Mesendoderm (in vitro differentiated cells): ENCODE results near the gene SKI.

Experiments used
- DNase-seq: peaks from one replicate; pipeline ENCODE4 v3.0.0; 2013
- H2AK5ac ChIP-seq: 2 replicates; pipeline ENCODE4 v1.6.1; 2013; ENCODE audit warnings: low read length, inconsistent platforms
- H2BK120ac ChIP-seq: 2 replicates; pipeline ENCODE4 v1.6.1; 2013; ENCODE audit warnings: low read depth, mild to moderate bottlenecking, low read length, moderate library complexity, mixed read lengths
- H2BK15ac ChIP-seq: replicated peaks from 2 replicates; pipeline ENCODE4 v1.6.1; 2013; ENCODE audit warnings: low read depth, mild to moderate bottlenecking, moderate library complexity
- H2BK5ac ChIP-seq: 2 replicates; pipeline ENCODE4 v1.6.1; 2013; ENCODE audit warnings: low read length, inconsistent platforms
- H3K18ac ChIP-seq: 2 replicates; pipeline ENCODE4 v1.6.1; 2013; ENCODE audit warnings: mild to moderate bottlenecking, low read length, mixed read lengths
- H3K23ac ChIP-seq: one replicate; pipeline ENCODE4 v1.6.1; 2013; ENCODE audit warnings: low read length
- H3K27ac ChIP-seq: 2 replicates; pipeline ENCODE4 v1.5.1; 2013; ENCODE audit warnings: low read depth, mild to moderate bottlenecking, inconsistent platforms, low read length, moderate library complexity
- H3K27me3 ChIP-seq: 2 replicates; pipeline ENCODE4 v1.6.1; 2013; ENCODE audit warnings: low read length, control low read depth, mild to moderate bottlenecking, inconsistent platforms; ENCODE audit not compliant: insufficient read depth, poor library complexity
- H3K36me3 ChIP-seq: 2 replicates; pipeline ENCODE4 v1.6.1; 2013; ENCODE audit warnings: low read length, inconsistent platforms; ENCODE audit not compliant: control insufficient read depth, insufficient read depth
- H3K4ac ChIP-seq: one replicate; pipeline ENCODE4 v1.6.1; 2013; ENCODE audit warnings: low read depth, mild to moderate bottlenecking, low read length, moderate library complexity
- H3K4me1 ChIP-seq: 2 replicates; pipeline ENCODE4 v1.6.1; 2013; ENCODE audit warnings: low read depth, low read length, inconsistent platforms; ENCODE audit not compliant: control insufficient read depth
- H3K4me2 ChIP-seq: 2 replicates; pipeline ENCODE4 v1.6.1; 2013; ENCODE audit warnings: low read length
- H3K4me3 ChIP-seq: 2 replicates; pipeline ENCODE4 v1.5.1; 2013; ENCODE audit warnings: mild to moderate bottlenecking, low read length
- H3K56ac ChIP-seq: one replicate; pipeline ENCODE4 v1.6.1; 2013; ENCODE audit warnings: low read length
- H3K79me1 ChIP-seq: 2 replicates; pipeline ENCODE4 v1.6.1; 2013; ENCODE audit warnings: low read length, inconsistent platforms
- H3K79me2 ChIP-seq: 2 replicates; pipeline ENCODE4 v1.6.1; 2013; ENCODE audit warnings: mild to moderate bottlenecking, low read length; ENCODE audit not compliant: control insufficient read depth, insufficient read depth
- H3K9ac ChIP-seq: 2 replicates; pipeline ENCODE4 v1.6.1; 2013; ENCODE audit warnings: low read length, inconsistent platforms
- H4K5ac ChIP-seq: one replicate; pipeline ENCODE4 v1.6.1; 2013; ENCODE audit warnings: low read length
- H4K8ac ChIP-seq: one replicate; pipeline ENCODE4 v1.6.1; 2013; ENCODE audit warnings: low read depth, mild to moderate bottlenecking, control low read depth, low read length, moderate library complexity
- WGBS: extraction: QIAGEN DNeasy Blood & Tissue Kit; methylation state at CpG from one replicate; pipeline ENCODE4 v1.1.7; 2013; ENCODE audit warnings: low lambda C conversion rate, missing lambda C conversion rate; ENCODE audit not compliant: insufficient coverage; ENCODE audit errors: extremely low coverage; 5-methylcytosine and 5-hydroxymethylcytosine counted together

Gene SKI

DNA sequence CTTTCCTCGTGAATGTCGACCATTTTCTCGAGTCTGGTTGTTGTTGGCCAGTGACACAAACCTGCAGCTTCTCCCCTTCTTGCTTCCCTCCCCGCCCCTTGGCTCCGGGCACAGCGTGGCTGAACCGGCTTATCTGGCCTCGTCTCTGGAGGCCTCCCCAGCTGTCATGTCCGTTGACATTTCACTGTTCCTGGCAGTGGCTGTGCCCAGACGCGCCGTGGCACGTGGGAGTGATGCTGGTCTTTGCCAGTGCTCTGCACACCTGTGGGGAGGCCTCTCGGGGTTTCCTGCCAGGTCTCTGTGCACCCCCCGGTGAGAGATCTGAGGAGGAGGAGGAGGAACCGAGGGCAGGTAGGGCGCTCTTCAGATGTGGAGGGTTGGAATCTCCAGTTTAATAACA lies 23.7 kb downstream of the SKI start:
- Histone ChIP-seq H2BK5ac (no peak overlapping the region), H3K4ac (no peak overlapping the region), H3K27ac (no peak overlapping the region), H3K79me2 (peaks cover 98% of the 10 kb centered on the region), H4K5ac (no peak overlapping the region), H4K8ac (no peak overlapping the region), H3K79me1 (peaks cover 50% of the 10 kb centered on the region), H3K4me1 (peaks cover 14% of the 10 kb centered on the region), H3K9ac (no peak overlapping the region), H3K36me3 (no peaks in the 10 kb centered on the region), H3K27me3 (no peaks in the 10 kb centered on the region), H2BK15ac (no peak overlapping the region), H2AK5ac (no peak overlapping the region), H3K4me3 (no peak overlapping the region), H3K4me2 (no peak overlapping the region), H3K56ac (no peak overlapping the region), H3K23ac (no peak overlapping the region), H3K18ac (no peak overlapping the region), H2BK120ac (no peak overlapping the region)
- DNase-seq = no peak
- no CpG with 5 or more reads among the region's 17 CpGs for WGBS

DNA sequence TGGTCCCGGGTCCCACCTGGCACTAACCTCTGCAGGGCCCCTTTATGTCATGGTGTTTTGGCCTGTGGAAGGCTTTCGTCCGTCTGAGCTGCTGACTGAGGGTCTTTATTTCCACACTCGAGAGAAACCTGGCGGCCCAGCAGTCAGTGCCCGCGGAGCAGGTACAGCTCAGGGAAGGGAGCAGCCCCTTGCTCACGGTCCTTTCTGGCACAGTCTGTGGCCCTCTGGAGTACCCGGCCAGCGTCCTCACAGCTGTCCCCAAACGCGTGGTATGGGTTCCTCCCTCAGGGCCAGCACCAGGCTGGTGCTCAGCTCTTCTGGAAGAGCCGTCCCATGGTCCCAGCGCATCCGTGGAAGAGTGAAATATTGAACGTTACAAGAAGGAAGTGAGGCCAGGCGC lies 24.3 kb downstream of the SKI start:
- Histone ChIP-seq H3K4me2 (no peak overlapping the region), H3K4me3 (no peak overlapping the region), H2BK15ac (no peak overlapping the region), H3K27ac (no peak overlapping the region), H3K56ac (no peak overlapping the region), H3K79me2 (peaks cover 99% of the 10 kb centered on the region), H2BK120ac (no peak overlapping the region), H3K23ac (no peak overlapping the region), H3K9ac (no peak overlapping the region), H3K27me3 (no peaks in the 10 kb centered on the region), H4K8ac (no peak overlapping the region), H3K4ac (no peak overlapping the region), H3K36me3 (no peaks in the 10 kb centered on the region), H3K18ac (no peak overlapping the region), H2AK5ac (no peak overlapping the region), H4K5ac (no peak overlapping the region), H3K79me1 (peaks cover 50% of the 10 kb centered on the region), H2BK5ac (no peak overlapping the region), H3K4me1 (peaks cover 13% of the 10 kb centered on the region)
- no peak for DNase-seq
- WGBS = no CpG with 5 or more reads among the region's 17 CpGs

DNA sequence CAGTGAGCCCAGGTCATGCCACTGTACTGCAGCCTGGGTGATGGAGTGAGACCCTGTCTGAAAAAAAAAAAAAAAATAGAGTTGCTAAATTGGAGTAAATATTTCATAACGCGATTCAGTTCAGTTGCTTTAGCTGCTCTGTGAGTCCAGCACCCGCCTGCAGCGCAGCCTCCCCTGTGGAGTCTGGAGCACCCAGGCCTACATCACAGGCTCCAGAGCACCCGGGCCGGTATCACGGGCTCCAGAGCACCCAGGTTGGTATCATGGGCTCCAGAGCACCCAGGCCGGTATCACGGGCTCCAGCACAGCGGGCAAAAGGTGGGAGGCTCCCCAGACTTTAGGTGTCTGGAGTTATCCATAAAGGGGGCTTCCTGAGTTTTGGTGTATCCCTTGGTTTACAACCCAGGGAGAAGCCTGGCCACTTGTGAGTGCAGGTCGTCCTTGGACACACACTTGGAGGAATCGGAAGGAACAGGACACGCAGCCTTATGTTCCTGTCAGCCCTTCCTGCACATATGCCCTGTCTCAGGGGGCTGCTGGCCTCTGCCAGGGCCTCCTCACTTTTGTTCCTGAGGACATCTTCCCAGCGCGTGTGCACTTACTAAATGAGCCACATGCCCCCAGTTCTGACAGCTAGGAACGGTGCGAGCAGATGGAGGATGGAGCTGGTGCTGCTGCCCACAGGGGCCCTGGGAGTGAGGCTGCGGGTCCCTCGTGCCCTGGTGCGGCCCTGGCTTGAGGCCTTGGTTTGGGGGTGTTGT lies 25.1 kb downstream of the SKI start:
- no peak overlapping the region for H3K18ac ChIP-seq
- H3K4ac ChIP-seq = no peak overlapping the region
- no peak overlapping the region for H3K23ac ChIP-seq
- no peak for DNase-seq
- H3K4me2 ChIP-seq = no peak overlapping the region
- H3K4me3 ChIP-seq = no peak overlapping the region
- H3K9ac ChIP-seq = no peak overlapping the region
- no peak overlapping the region for H2AK5ac ChIP-seq
- H3K56ac ChIP-seq = no peak overlapping the region
- H4K8ac ChIP-seq = no peak overlapping the region
- H3K79me1 ChIP-seq = peaks cover 49% of the 10 kb centered on the region
- peaks cover 97% of the 10 kb centered on the region for H3K79me2 ChIP-seq
- H3K27ac ChIP-seq = no peak overlapping the region
- H2BK15ac ChIP-seq = no peak overlapping the region
- no peaks in the 10 kb centered on the region for H3K36me3 ChIP-seq
- peaks cover 8% of the 10 kb centered on the region for H3K4me1 ChIP-seq
- WGBS = no CpG with 5 or more reads among the region's 20 CpGs
- H4K5ac ChIP-seq = no peak overlapping the region
- no peak overlapping the region for H2BK5ac ChIP-seq
- H3K27me3 ChIP-seq = no peaks in the 10 kb centered on the region
- no peak overlapping the region for H2BK120ac ChIP-seq

DNA sequence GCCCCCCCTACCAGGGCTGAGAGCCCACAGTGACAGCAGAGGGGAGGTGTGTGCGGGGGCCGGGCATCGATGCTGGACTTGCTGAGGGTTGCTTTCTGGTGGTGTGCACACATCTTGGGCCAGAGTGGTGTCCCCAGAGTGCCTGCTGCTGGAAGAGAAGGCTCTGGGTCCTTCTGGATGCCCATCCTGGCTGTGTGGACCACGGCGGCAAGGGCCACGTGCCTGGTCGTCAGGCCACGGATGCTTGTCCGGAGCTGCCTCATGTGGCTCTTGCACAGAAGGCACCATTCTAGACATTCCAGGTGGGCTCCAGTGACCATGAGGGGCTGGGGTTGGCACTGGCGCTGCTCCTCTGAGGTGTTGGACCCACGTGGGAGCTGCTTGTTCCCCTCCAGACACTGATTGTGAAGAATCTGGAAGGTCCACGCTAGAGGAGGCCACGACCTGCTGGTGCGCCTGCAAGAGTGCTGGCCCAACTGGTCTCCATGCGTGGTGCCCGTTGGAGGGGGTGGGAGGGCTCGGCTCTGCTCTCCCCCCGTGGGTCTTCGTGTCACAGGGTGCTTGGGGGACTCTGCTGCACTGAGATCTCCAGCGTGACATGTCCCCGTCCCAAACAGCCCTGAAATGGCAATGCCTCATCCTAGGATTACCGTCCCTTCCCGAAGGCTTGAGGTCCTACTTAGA lies 25.8 kb downstream of the SKI start:
- peaks cover 5% of the 10 kb centered on the region for H3K4me1 ChIP-seq

DNA sequence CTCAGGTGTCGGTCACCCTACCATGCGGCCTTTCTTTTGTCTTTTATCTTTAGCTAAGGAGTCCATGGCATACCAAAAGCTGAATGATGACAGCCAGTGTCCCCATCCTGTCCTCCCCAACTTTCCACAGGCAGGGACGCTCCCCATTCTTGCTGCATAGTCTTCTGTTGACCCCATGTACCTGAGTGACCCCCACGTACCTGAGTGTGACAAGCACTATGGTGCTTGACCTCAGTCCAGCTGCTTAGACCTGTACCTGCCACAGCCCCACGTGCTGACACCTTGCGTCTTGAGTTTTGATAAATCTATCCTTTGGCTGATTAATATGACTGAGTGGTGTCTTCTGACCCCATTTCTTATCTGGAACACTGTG lies 26.9 kb downstream of the SKI start:
- H3K4ac ChIP-seq = no peak overlapping the region
- no peak overlapping the region for H4K5ac ChIP-seq
- H3K79me2 ChIP-seq = peaks cover 98% of the 10 kb centered on the region
- no peak overlapping the region for H3K4me2 ChIP-seq
- DNase-seq = no peak
- WGBS = no CpG with 5 or more reads among the region's 6 CpGs
- H3K79me1 ChIP-seq = peaks cover 48% of the 10 kb centered on the region
- H3K27me3 ChIP-seq = no peaks in the 10 kb centered on the region
- H3K9ac ChIP-seq = no peak overlapping the region
- no peak overlapping the region for H3K4me3 ChIP-seq
- H2BK120ac ChIP-seq = no peak overlapping the region
- H2AK5ac ChIP-seq = no peak overlapping the region
- H3K56ac ChIP-seq = no peak overlapping the region
- peaks cover 4% of the 10 kb centered on the region for H3K4me1 ChIP-seq
- no peak overlapping the region for H3K27ac ChIP-seq
- no peak overlapping the region for H4K8ac ChIP-seq
- H2BK5ac ChIP-seq = no peak overlapping the region
- H3K18ac ChIP-seq = no peak overlapping the region
- H3K36me3 ChIP-seq = no peaks in the 10 kb centered on the region
- H3K23ac ChIP-seq = no peak overlapping the region
- no peak overlapping the region for H2BK15ac ChIP-seq

More for the DNA sequence above, 25.8 kb downstream of the SKI start:
- Histone ChIP-seq H4K8ac (no peak overlapping the region), H3K27ac (no peak overlapping the region), H2BK120ac (no peak overlapping the region), H3K36me3 (no peaks in the 10 kb centered on the region), H3K79me2 (peaks cover 97% of the 10 kb centered on the region), H4K5ac (no peak overlapping the region), H2BK5ac (no peak overlapping the region), H3K4me2 (no peak overlapping the region), H3K56ac (no peak overlapping the region), H3K27me3 (no peaks in the 10 kb centered on the region), H2BK15ac (no peak overlapping the region), H3K23ac (no peak overlapping the region), H3K4ac (no peak overlapping the region), H3K18ac (no peak overlapping the region), H3K79me1 (peaks cover 46% of the 10 kb centered on the region), H2AK5ac (no peak overlapping the region), H3K9ac (no peak overlapping the region), H3K4me3 (no peak overlapping the region)
- DNase-seq = no peak
- no CpG with 5 or more reads among the region's 23 CpGs for WGBS
